Neuronal stem cell (in vitro differentiated cells): Measurements from ENCODE around the gene NT5DC4.

Experiments used
- DNase-seq: peaks from one replicate; pipeline ENCODE4 v3.0.0-alpha.2; 2013; ENCODE audit warnings: low spot score
- H2AFZ ChIP-seq: one replicate; pipeline ENCODE4 v1.6.1; 2013; ENCODE audit warnings: mild to moderate bottlenecking, low read length, inconsistent platforms
- H2AK5ac ChIP-seq: 2 replicates; pipeline ENCODE4 v1.6.1; 2013; ENCODE audit warnings: low read depth, mild to moderate bottlenecking, inconsistent platforms, low read length, moderate library complexity, mixed read lengths
- H2BK120ac ChIP-seq: 2 replicates; pipeline ENCODE4 v1.6.1; 2013; ENCODE audit warnings: low read depth, mild to moderate bottlenecking, inconsistent platforms, low read length, moderate library complexity, mixed read lengths
- H2BK12ac ChIP-seq: one replicate; pipeline ENCODE4 v1.6.1; 2013; ENCODE audit warnings: low read length, inconsistent platforms
- H2BK15ac ChIP-seq: 2 replicates; pipeline ENCODE4 v1.6.1; 2013; ENCODE audit warnings: mild to moderate bottlenecking, low read length, inconsistent platforms, mixed read lengths
- H2BK5ac ChIP-seq: one replicate; pipeline ENCODE4 v1.6.1; 2013; ENCODE audit warnings: inconsistent platforms, mild to moderate bottlenecking, low read length, moderate library complexity
- H3K14ac ChIP-seq: one replicate; pipeline ENCODE4 v1.6.1; 2013; ENCODE audit warnings: low read length, inconsistent platforms
- H3K18ac ChIP-seq: 2 replicates; pipeline ENCODE4 v1.6.1; 2013; ENCODE audit warnings: low read length, inconsistent platforms
- H3K23ac ChIP-seq: 2 replicates; pipeline ENCODE4 v1.6.1; 2013; ENCODE audit warnings: low read depth, mild to moderate bottlenecking, mixed read lengths, low read length, inconsistent platforms; ENCODE audit not compliant: poor library complexity
- H3K27ac ChIP-seq: replicated peaks from 3 replicates; pipeline ENCODE4 v1.5.1; 2013; ENCODE audit warnings: low read length, inconsistent platforms
- H3K27me3 ChIP-seq, 3 experiments: 2 replicates each; pipeline ENCODE4 v1.6.1; 2013; ENCODE audit warnings: low read length in 3 of 3, mild to moderate bottlenecking in 2 of 3, inconsistent platforms in 1 of 3, low read depth in 1 of 3, mixed read lengths in 1 of 3, moderate library complexity in 1 of 3; ENCODE audit not compliant: control insufficient read depth in 3 of 3, insufficient read depth in 3 of 3
- H3K36me3 ChIP-seq, 2 donors: replicated peaks in 1 of 2; 2 replicates each; pipeline ENCODE4 v1.6.1; 2013; ENCODE audit warnings: low read length in 2 of 2; ENCODE audit not compliant: control insufficient read depth in 2 of 2, insufficient read depth in 2 of 2
- H3K4ac ChIP-seq: 2 replicates; pipeline ENCODE4 v1.6.1; 2013; ENCODE audit warnings: inconsistent platforms, mild to moderate bottlenecking, low read length, moderate library complexity
- H3K4me1 ChIP-seq, 2 donors: 1 replicate in 1 of 2; 2 replicates in 1 of 2; pipeline ENCODE4 v1.6.1; 2013; ENCODE audit warnings: low read length in 2 of 2, low read depth in 1 of 2; ENCODE audit not compliant: control insufficient read depth in 2 of 2, insufficient read depth in 1 of 2
- H3K4me2 ChIP-seq: one replicate; pipeline ENCODE4 v1.6.1; 2013; ENCODE audit warnings: mild to moderate bottlenecking, low read length, inconsistent platforms; ENCODE audit not compliant: insufficient read depth, poor library complexity, severe bottlenecking
- H3K4me3 ChIP-seq, 2 donors: 2 replicates each; pipeline ENCODE4 v1.5.1; 2013; ENCODE audit warnings: low read length in 2 of 2, mild to moderate bottlenecking in 2 of 2, inconsistent platforms in 1 of 2, moderate library complexity in 1 of 2
- H3K79me1 ChIP-seq: one replicate; pipeline ENCODE4 v1.6.1; 2013; ENCODE audit warnings: low read depth, mild to moderate bottlenecking, inconsistent platforms, low read length, moderate library complexity
- H3K9ac ChIP-seq: one replicate; pipeline ENCODE4 v1.6.1; 2013; ENCODE audit warnings: mild to moderate bottlenecking, low read depth, low read length, inconsistent platforms; ENCODE audit not compliant: poor library complexity
- H3K9me3 ChIP-seq, 2 donors: replicated peaks in 1 of 2; 2 replicates each; pipeline versions ENCODE3 to v1.6.1; 2013; ENCODE audit warnings: low read length in 2 of 2, mild to moderate bottlenecking in 2 of 2, inconsistent platforms in 1 of 2, low read depth in 1 of 2, mixed read lengths in 1 of 2, moderate library complexity in 1 of 2; ENCODE audit not compliant: control insufficient read depth in 2 of 2, insufficient read depth in 1 of 2
- H4K8ac ChIP-seq: one replicate; pipeline ENCODE4 v1.6.1; 2013; ENCODE audit warnings: low read depth, mild to moderate bottlenecking, inconsistent platforms, low read length, moderate library complexity
- H4K91ac ChIP-seq: one replicate; pipeline ENCODE4 v1.6.1; 2013; ENCODE audit warnings: low read length, low read depth, mild to moderate bottlenecking, inconsistent platforms; ENCODE audit not compliant: poor library complexity
- WGBS, 2 donors: extraction: QIAGEN DNeasy Blood & Tissue Kit; methylation state at CpG; one replicate each; pipeline ENCODE4 v1.1.7; 2013; ENCODE audit warnings: missing lambda C conversion rate in 2 of 2, mixed read lengths in 1 of 2; ENCODE audit not compliant: insufficient read length in 2 of 2, insufficient replicate concordance in 1 of 2; ENCODE audit errors: extremely low coverage in 2 of 2; 5-methylcytosine and 5-hydroxymethylcytosine counted together

Gene NT5DC4

DNA sequence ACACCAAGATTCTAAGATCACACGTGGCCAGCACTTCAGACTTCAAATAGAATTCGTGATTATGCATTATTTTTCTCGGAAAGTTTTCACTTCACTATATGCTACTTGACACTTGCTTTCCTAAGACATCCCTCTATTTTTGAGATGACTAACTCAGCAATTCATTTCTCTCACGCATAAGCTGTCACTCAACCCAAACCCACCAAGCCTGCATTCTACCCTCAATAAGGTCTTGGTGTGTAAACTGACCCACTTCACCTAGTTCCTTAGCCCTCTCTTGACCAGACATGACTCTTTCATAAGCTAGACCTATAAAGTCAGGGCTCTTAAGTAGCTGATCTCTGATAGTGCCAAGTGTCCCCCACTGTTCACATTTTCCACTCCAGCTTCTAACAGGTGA lies 31.8 kb downstream of the NT5DC4 start:
- Histone ChIP-seq H3K4me3 (no peak overlapping the region), H3K23ac (no peak overlapping the region), H2AFZ (no peak overlapping the region), H3K9ac (no peak overlapping the region), H2BK12ac (no peak overlapping the region), H3K14ac (no peak overlapping the region), H3K36me3 (peaks cover 31 to 98% of the 10 kb centered on the region in 2 donors), H3K4me1 (no peaks in the 10 kb centered on the region), H2BK5ac (no peak overlapping the region), H4K8ac (no peak overlapping the region), H2BK15ac (no peak overlapping the region), H3K4ac (no peak overlapping the region), H3K27ac (no peak overlapping the region), H3K9me3 (no peaks in the 10 kb centered on the region), H2AK5ac (no peak overlapping the region), H4K91ac (no peak overlapping the region), H2BK120ac (no peak overlapping the region), H3K79me1 (peaks cover 2% of the 10 kb centered on the region), H3K4me2 (no peak overlapping the region), H3K18ac (no peak overlapping the region), H3K27me3 (no peaks in the 10 kb centered on the region)
- DNase-seq = no peak
- WGBS, 2 donors = no CpG with 5 or more reads among the region's 4 CpGs

GRCh38 chr2:112754564-112754963 lies 33.7 kb downstream of the NT5DC4 start:
- no peaks in the 10 kb centered on the region for H3K9me3 ChIP-seq
- no peaks in the 10 kb centered on the region for H3K4me1 ChIP-seq
- H2BK5ac ChIP-seq = no peak overlapping the region
- no peaks in the 10 kb centered on the region for H3K27me3 ChIP-seq
- H2BK15ac ChIP-seq = no peak overlapping the region
- H3K36me3 ChIP-seq = peaks cover 33 to 99% of the 10 kb centered on the region in 2 donors
- no peak overlapping the region for H4K8ac ChIP-seq
- H3K4me3 ChIP-seq = no peak overlapping the region
- H3K79me1 ChIP-seq = no peaks in the 10 kb centered on the region
- WGBS, 2 donors = no CpG with 5 or more reads among the region's 1 CpG
- no peak overlapping the region for H2AK5ac ChIP-seq
- DNase-seq = no peak
- H3K27ac ChIP-seq = no peak overlapping the region
- H4K91ac ChIP-seq = no peak overlapping the region
- H2BK12ac ChIP-seq = no peak overlapping the region
- no peak overlapping the region for H3K9ac ChIP-seq
- no peak overlapping the region for H3K4ac ChIP-seq
- H2BK120ac ChIP-seq = no peak overlapping the region
- no peak overlapping the region for H3K23ac ChIP-seq
- no peak overlapping the region for H2AFZ ChIP-seq
- H3K14ac ChIP-seq = no peak overlapping the region
- no peak overlapping the region for H3K18ac ChIP-seq
- no peak overlapping the region for H3K4me2 ChIP-seq

DNA sequence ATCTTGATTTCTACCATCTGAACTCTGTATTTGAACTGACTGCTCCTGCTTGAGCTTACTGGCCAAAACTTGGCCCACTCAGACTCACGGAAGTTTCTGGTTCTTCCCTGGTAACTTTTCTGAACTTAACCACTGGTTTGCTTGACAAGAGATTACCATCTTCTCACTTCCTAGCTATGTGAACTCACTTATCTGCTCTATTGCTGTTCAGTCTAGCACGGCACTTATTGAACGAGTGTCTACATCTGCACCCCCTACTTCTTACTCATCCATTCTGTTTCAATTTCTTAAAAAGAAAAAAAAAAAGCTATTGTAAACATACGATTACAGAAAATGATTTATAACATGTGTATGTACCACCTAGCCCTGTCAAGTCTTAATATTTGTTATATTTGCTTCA lies 34.6 kb downstream of the NT5DC4 start:
- WGBS, 2 donors = no CpG with 5 or more reads among the region's 4 CpGs
- no peak overlapping the region for H3K9ac ChIP-seq
- no peak for DNase-seq
- no peak overlapping the region for H2AK5ac ChIP-seq
- no peaks in the 10 kb centered on the region for H3K4me1 ChIP-seq
- H3K36me3 ChIP-seq = peaks cover 32 to 100% of the 10 kb centered on the region in 2 donors
- no peaks in the 10 kb centered on the region for H3K27me3 ChIP-seq
- H3K27ac ChIP-seq = no peak overlapping the region
- H2AFZ ChIP-seq = no peak overlapping the region
- H2BK12ac ChIP-seq = no peak overlapping the region
- H2BK120ac ChIP-seq = no peak overlapping the region
- H3K4me3 ChIP-seq = no peak overlapping the region
- H3K4me2 ChIP-seq = no peak overlapping the region
- H3K14ac ChIP-seq = no peak overlapping the region
- no peaks in the 10 kb centered on the region for H3K79me1 ChIP-seq
- H2BK5ac ChIP-seq = no peak overlapping the region
- no peak overlapping the region for H4K91ac ChIP-seq
- H4K8ac ChIP-seq = no peak overlapping the region
- H3K23ac ChIP-seq = no peak overlapping the region
- no peak overlapping the region for H3K18ac ChIP-seq
- H2BK15ac ChIP-seq = no peak overlapping the region
- no peak overlapping the region for H3K4ac ChIP-seq
- no peaks in the 10 kb centered on the region for H3K9me3 ChIP-seq

- Histone ChIP-seq H3K27ac (no peak overlapping the region), H3K36me3 (peaks cover 32 to 99% of the 10 kb centered on the region in 2 donors), H3K9me3 (no peaks in the 10 kb centered on the region), H3K4me3 (no peak overlapping the region), H2BK12ac (no peak overlapping the region), H4K91ac (no peak overlapping the region), H3K27me3 (no peaks in the 10 kb centered on the region), H2AK5ac (no peak overlapping the region), H3K9ac (no peak overlapping the region), H3K14ac (no peak overlapping the region), H3K4me1 (no peaks in the 10 kb centered on the region), H2BK120ac (no peak overlapping the region), H2AFZ (no peak overlapping the region), H3K18ac (no peak overlapping the region), H2BK15ac (no peak overlapping the region), H2BK5ac (no peak overlapping the region), H3K23ac (no peak overlapping the region), H3K4ac (no peak overlapping the region), H3K4me2 (no peak overlapping the region), H4K8ac (no peak overlapping the region), H3K79me1 (no peaks in the 10 kb centered on the region)
- no CpG with 5 or more reads among the region's 3 CpGs for WGBS, 2 donors
- DNase-seq = no peak
Observed at GRCh38 chr2:112756207-112756606, 35.4 kb downstream of the NT5DC4 start.
